Subcutaneous abdominal adipose tissue (tissue), 5 donors: ENCODE data around the gene LSM4.
"Not testable (repeated sequence)": the region's sequence is repeated elsewhere in the genome, so short reads cannot be mapped to it uniquely, and the experiment has no call there.

Experiments used
- H3K27ac ChIP-seq: one replicate; pipeline ENCODE4 v1.7.0; 2013; ENCODE audit warnings: low read depth, mild to moderate bottlenecking, inconsistent platforms, low read length, moderate library complexity
- H3K27me3 ChIP-seq, 5 donors: one replicate each; pipeline ENCODE4 v1.7.0; 2013; ENCODE audit warnings: low read length in 5 of 5, inconsistent platforms in 1 of 5; ENCODE audit not compliant: control insufficient read depth in 5 of 5, insufficient read depth in 4 of 5
- H3K36me3 ChIP-seq, 5 donors: one replicate each; pipeline ENCODE4 v1.7.0; 2013; ENCODE audit warnings: low read length in 5 of 5; ENCODE audit not compliant: control insufficient read depth in 5 of 5, insufficient read depth in 5 of 5
- H3K4me1 ChIP-seq, 5 donors: one replicate each; pipeline ENCODE4 v1.7.0; 2013; ENCODE audit warnings: low read length in 5 of 5, mild to moderate bottlenecking in 3 of 5, moderate library complexity in 1 of 5; ENCODE audit not compliant: control insufficient read depth in 5 of 5, insufficient read depth in 5 of 5
- H3K4me3 ChIP-seq, 5 donors: one replicate each; pipeline ENCODE4 v1.7.0; 2013; ENCODE audit warnings: low read length in 5 of 5, low read depth in 1 of 5
- H3K9ac ChIP-seq, 5 donors: one replicate each; pipeline ENCODE4 v1.7.0; 2013; ENCODE audit warnings: low read length in 5 of 5, mild to moderate bottlenecking in 4 of 5, moderate library complexity in 3 of 5
- H3K9me3 ChIP-seq, 5 donors: one replicate each; pipeline ENCODE4 v1.7.0; 2013; ENCODE audit warnings: low read length in 5 of 5; ENCODE audit not compliant: control insufficient read depth in 5 of 5
- donor health status: healthy.
- donor health status: healthy.
- donor health status: healthy.
- donor health status: healthy.
- donor health status: healthy.

LSM4 gene

GRCh38 chr19:18354743-18355142 is 31.9 kb upstream of the LSM4 start:
- not testable (repeated sequence) for H3K27me3 ChIP-seq, H3K9ac ChIP-seq, H3K4me1 ChIP-seq, H3K9me3 ChIP-seq, H3K27ac ChIP-seq, H3K4me3 ChIP-seq
- H3K36me3 ChIP-seq, result peaks cover 0 to 53% (median 33%) of the 10 kb centered on the region in 5 donors

- Histone ChIP-seq H3K4me3 (no peak overlapping the region), H3K9ac (no peak overlapping the region), H3K4me1 (no peaks in the 10 kb centered on the region), H3K27me3 (no peaks in the 10 kb centered on the region), H3K36me3 (peaks cover 0 to 41% (median 25%) of the 10 kb centered on the region in 5 donors), H3K9me3 (peaks cover 3 to 8% (median 8%) of the 10 kb centered on the region in 5 donors), H3K27ac (no peak overlapping the region)
Observed at GRCh38 chr19:18353378-18354005, 30.6 kb upstream of the LSM4 start.

GRCh38 chr19:18351544-18351943 is 28.7 kb upstream of the LSM4 start:
- Histone ChIP-seq H3K4me1 (no peaks in the 10 kb centered on the region), H3K27ac (no peak overlapping the region), H3K4me3 (no peak overlapping the region), H3K9ac (no peak overlapping the region), H3K9me3 (no peaks in the 10 kb centered on the region), H3K36me3 (peaks cover 0 to 23% (median 11%) of the 10 kb centered on the region in 5 donors), H3K27me3 (no peaks in the 10 kb centered on the region)

DNA sequence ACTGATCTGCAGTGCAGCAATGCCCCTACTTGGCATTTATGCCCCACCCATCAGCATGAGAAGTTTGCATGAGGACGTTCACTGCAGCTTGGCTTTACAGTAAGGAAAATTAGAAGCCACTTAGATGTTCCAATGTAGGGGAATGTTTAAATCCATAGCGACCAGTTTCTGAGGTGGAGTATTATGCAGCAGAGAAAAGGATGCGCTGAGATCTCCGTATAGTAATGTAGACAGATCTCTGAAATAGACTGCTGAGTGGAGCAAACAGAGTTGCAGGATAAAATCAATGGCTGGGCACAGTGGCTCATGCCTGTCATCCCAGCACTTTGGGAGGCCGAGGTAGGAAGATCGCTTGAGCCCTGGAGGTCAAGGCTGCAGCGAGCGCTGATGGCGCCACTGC is 27.6 kb upstream of the LSM4 start:
- no peaks in the 10 kb centered on the region for H3K27me3 ChIP-seq
- no peak overlapping the region for H3K9ac ChIP-seq
- H3K27ac ChIP-seq, result no peak overlapping the region
- no peaks in the 10 kb centered on the region for H3K9me3 ChIP-seq
- H3K4me3 ChIP-seq, result no peak overlapping the region
- no peaks in the 10 kb centered on the region for H3K4me1 ChIP-seq
- peaks cover 0 to 20% (median 3%) of the 10 kb centered on the region in 5 donors for H3K36me3 ChIP-seq

DNA sequence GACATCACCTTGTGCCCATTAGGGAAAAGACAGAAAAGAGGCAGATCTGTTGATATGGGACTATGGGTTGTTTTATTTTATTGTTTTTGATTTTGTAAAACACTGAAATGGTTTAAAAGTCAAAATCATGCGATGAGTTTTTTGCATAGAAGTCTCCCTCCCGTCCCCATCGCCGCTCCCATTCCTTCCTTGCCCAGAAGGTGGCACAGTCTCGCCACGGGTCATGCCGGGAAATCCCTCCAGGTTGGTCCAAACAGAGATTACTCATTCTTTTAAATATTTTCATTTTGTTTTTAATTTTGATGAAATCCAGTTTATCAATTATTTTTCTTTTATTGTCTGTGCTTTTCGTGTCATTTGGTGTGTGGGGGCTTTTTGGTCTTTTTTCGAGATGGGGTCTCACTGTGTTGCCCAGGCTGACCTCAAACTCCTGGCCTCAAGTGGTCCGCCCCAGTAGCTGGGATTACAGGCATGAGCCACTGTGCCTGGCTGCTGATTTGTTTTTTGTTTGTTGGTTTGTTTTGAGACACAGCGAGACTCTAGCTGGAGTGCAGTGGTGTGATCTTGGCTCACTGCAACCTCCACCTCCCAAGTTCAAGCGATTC is 26.8 kb upstream of the LSM4 start:
- Histone ChIP-seq H3K4me1 (peaks cover 0 to under 1% (median 0%) of the 10 kb centered on the region in 5 donors), H3K4me3 (no peak overlapping the region), H3K27ac (no peak overlapping the region), H3K9ac (no peak overlapping the region), H3K9me3 (no peaks in the 10 kb centered on the region), H3K36me3 (peaks cover 0 to 19% (median 2%) of the 10 kb centered on the region in 5 donors), H3K27me3 (no peaks in the 10 kb centered on the region)

- H3K27ac ChIP-seq, H3K4me1 ChIP-seq, H3K4me3 ChIP-seq, H3K9me3 ChIP-seq, H3K9ac ChIP-seq, H3K27me3 ChIP-seq: not testable (repeated sequence)
- peaks cover 0 to 19% (median 2%) of the 10 kb centered on the region in 5 donors for H3K36me3 ChIP-seq
Observed at GRCh38 chr19:18348818-18349339, 26.0 kb upstream of the LSM4 start.

GRCh38 chr19:18348171-18348570 is 25.3 kb upstream of the LSM4 start:
- H3K36me3 ChIP-seq, result peaks cover 0 to 16% (median 1%) of the 10 kb centered on the region in 5 donors

DNA sequence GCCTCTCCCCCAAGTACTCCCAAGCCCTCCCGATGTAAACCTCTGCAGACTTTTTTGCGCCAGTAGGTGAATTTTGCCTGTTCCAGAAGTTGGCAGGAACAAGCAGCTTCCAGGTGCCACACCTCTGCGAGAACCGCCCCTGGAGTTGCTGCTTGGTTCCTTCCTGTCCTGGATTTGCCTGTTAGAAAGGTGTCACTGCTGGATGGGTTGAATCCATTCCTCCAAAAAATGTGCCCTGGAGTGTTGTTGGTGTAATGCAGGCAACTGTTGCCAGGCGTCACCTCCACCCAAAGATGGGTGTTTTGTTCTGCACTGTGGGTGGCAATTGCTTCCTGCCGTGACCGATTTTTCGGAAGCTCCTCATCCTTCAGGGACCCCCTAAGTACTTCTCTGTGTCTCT is 23.2 kb upstream of the LSM4 start:
- Histone ChIP-seq H3K9me3 (no peaks in the 10 kb centered on the region), H3K36me3 (peaks cover 0 to 20% (median 0%) of the 10 kb centered on the region in 5 donors), H3K4me1 (peaks cover 0 to 15% (median 7%) of the 10 kb centered on the region in 5 donors), H3K27ac (no peak overlapping the region), H3K9ac (no peak overlapping the region), H3K4me3 (no peak overlapping the region), H3K27me3 (no peaks in the 10 kb centered on the region)

More at GRCh38 chr19:18348171-18348570, 25.3 kb upstream of the LSM4 start:
- Histone ChIP-seq H3K27me3 (no peaks in the 10 kb centered on the region), H3K9ac (no peak overlapping the region), H3K27ac (no peak overlapping the region), H3K4me3 (no peak overlapping the region), H3K9me3 (no peaks in the 10 kb centered on the region), H3K4me1 (peaks cover 0 to 8% (median 0%) of the 10 kb centered on the region in 5 donors)

DNA sequence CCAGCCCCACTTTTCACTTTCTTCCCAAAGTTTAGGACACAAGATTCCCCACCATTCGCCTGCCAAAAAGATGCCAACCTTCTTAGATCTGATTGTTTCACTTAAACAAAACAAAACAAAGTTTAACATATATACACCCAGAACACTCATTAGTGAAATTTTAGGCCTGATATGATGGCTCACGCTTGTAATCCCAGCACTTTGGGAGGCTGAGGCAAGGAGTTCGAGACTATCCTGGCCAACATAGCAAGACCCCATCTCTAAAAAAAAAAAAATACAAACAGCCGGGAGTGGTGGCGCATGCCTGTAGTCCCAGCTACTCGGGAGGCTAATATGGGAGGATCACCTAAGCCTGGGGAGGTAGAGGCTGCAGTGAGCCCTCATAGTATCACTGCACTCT is 22.4 kb upstream of the LSM4 start:
- no peak overlapping the region for H3K9ac ChIP-seq
- H3K9me3 ChIP-seq, result no peaks in the 10 kb centered on the region
- H3K4me3 ChIP-seq, result no peak overlapping the region
- H3K4me1 ChIP-seq, result peaks cover 0 to 23% (median 13%) of the 10 kb centered on the region in 5 donors
- H3K36me3 ChIP-seq, result peaks cover 0 to 16% (median 0%) of the 10 kb centered on the region in 5 donors
- H3K27ac ChIP-seq, result no peak overlapping the region
- H3K27me3 ChIP-seq, result no peaks in the 10 kb centered on the region

DNA sequence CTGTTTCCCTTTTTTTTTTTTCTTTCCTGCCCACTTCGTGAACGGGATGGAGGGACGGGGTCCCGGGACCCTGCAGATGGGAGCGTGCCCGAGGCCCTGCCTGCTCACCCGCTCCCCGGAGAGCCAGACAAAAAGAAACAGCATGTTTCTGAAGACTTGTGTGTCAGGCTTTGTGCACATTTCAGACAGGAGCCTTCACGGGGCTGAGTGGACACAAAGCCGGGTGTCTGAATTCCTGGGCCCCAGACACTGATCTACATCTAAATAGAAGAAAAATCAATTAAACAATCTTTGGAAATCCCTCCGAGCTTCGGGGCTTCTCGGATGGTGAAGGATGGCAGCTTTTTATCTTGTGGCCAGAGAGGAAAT is 21.7 kb upstream of the LSM4 start:
- Histone ChIP-seq H3K9me3 (no peaks in the 10 kb centered on the region), H3K9ac (no peak overlapping the region), H3K4me1 (peaks cover 3 to 31% (median 20%) of the 10 kb centered on the region in 5 donors), H3K27ac (no peak overlapping the region), H3K36me3 (peaks cover 0 to 15% (median 0%) of the 10 kb centered on the region in 5 donors), H3K4me3 (no peak overlapping the region), H3K27me3 (no peaks in the 10 kb centered on the region)
